Lower leg skin (tissue), 3 donors: ENCODE measurements around the gene MTHFD2L.

ENCODE experiments used
- CTCF ChIP-seq, 3 donors: fragments of 450-650 bp; IDR thresholded peaks; one replicate each; pipeline ENCODE4 v1.5.1; 2016; ENCODE audit warnings: antibody characterized with exemption in 3 of 3, mild to moderate bottlenecking in 3 of 3, moderate library complexity in 2 of 3
- POLR2A ChIP-seq, 2 donors: fragments of 450-650 bp; IDR thresholded peaks; one replicate each; pipeline ENCODE4 v1.6.1; 2016 to 2017; ENCODE audit warnings: antibody characterized with exemption in 2 of 2, mild to moderate bottlenecking in 1 of 2, moderate library complexity in 1 of 2

GRCh38 chr4:74318276-74318675 lies 160.4 kb downstream of the MTHFD2L start:
- no peak for TF ChIP-seq CTCF (IDR thresholded peaks at IDR 0.05)
- no peak for TF ChIP-seq POLR2A (IDR thresholded peaks at IDR 0.05)
